PFSK-1 (cell line): ENCODE data around the gene GABBR2.

ENCODE experiments used
- POLR2AphosphoS5 ChIP-seq: IDR thresholded peaks from 2 replicates; pipeline ENCODE4 v1.6.1; 2012; ENCODE audit warnings: low read depth, mild to moderate bottlenecking, control low read depth, low read length, moderate library complexity
- TF ChIP-seq, protein P1 (sequence below), 2 experiments: IDR thresholded peaks; 2 replicates each; pipeline versions ENCODE4 v1.6.1 to v1.8.0; 2011 to 2012; ENCODE audit warnings: low read depth in 2 of 2, low read length in 2 of 2, control low read depth in 1 of 2, inconsistent platforms in 1 of 2, mild to moderate bottlenecking in 1 of 2, moderate library complexity in 1 of 2; ENCODE audit not compliant: insufficient read depth in 1 of 2

DNA sequence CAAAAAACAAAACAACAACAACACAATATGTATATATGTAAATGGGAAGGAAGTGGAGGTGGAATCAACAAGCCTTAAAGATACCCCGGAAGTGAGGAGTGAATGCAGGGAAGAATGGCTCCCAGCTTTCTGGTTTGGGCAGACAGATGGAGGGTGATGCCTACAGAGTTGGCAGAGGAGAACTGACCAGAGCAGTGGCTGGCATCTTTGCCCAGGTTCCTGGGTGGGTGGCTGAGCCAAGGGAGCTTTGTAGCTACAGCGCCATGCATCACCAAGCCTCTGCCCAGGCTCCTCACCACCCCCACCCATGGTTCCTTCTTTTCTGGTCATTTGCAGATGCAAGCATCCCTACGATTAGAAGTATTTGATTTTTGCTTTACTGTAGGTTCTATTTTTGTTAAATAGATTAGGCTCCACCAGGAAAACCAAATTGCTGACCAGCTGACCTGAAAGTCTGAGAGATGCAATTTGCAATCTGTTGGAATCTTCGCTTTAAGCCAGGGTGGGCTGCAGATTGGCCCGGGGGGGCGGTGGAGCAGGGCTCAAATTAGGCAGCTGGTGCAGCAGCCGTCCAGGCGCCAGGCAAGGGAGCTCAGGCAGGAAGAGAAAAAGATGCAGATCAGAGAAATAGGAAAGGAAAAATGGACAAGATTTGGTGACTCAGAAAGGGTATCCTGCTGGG, 290.0 kb downstream of the GABBR2 start:
- TF ChIP-seq POLR2AphosphoS5, result no peak
- TF ChIP-seq, protein P1, sequence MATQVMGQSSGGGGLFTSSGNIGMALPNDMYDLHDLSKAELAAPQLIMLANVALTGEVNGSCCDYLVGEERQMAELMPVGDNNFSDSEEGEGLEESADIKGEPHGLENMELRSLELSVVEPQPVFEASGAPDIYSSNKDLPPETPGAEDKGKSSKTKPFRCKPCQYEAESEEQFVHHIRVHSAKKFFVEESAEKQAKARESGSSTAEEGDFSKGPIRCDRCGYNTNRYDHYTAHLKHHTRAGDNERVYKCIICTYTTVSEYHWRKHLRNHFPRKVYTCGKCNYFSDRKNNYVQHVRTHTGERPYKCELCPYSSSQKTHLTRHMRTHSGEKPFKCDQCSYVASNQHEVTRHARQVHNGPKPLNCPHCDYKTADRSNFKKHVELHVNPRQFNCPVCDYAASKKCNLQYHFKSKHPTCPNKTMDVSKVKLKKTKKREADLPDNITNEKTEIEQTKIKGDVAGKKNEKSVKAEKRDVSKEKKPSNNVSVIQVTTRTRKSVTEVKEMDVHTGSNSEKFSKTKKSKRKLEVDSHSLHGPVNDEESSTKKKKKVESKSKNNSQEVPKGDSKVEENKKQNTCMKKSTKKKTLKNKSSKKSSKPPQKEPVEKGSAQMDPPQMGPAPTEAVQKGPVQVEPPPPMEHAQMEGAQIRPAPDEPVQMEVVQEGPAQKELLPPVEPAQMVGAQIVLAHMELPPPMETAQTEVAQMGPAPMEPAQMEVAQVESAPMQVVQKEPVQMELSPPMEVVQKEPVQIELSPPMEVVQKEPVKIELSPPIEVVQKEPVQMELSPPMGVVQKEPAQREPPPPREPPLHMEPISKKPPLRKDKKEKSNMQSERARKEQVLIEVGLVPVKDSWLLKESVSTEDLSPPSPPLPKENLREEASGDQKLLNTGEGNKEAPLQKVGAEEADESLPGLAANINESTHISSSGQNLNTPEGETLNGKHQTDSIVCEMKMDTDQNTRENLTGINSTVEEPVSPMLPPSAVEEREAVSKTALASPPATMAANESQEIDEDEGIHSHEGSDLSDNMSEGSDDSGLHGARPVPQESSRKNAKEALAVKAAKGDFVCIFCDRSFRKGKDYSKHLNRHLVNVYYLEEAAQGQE (IDR thresholded peaks at IDR 0.05; ENCODE audit: insufficient read depth in 1 of 2, low read depth in 2 of 2, low read length in 2 of 2), result no peak
